HCT116 (cell line): Measurements from ENCODE around the gene CHRDL1. TPM values are rescaled to one million over a fixed set of nuclear protein-coding genes. Genes with fewer than 3 reads are reported as not detected.

Experiments used
- ATAC-seq: fragments of 200-7000 bp; cut with Tn5 transposase; 2 replicates; pipeline ENCODE4 v1.9.1; 2020; ENCODE audit warnings: mild to moderate bottlenecking, moderate library complexity
- BruUV-seq: library from RNA; stranded (reverse); fragments of 400-500 nt; replicated peaks from 2 replicates; lab custom pipeline; 2021; lab: Mats Ljungman, UMichigan
- CTCF ChIA-PET: fragments of 300-600 bp; sonication (Branson Sonifier 250); formaldehyde crosslinking; loops from one replicate; lab custom pipeline; 2021; ENCODE audit warnings: antibody characterized with exemption; lab: Charles Lee
- POLR2A ChIA-PET: fragments of 300-600, 350-600 bp; sonication (Branson Sonifier 250); formaldehyde crosslinking; loops from one replicate; lab custom pipeline; 2021; ENCODE audit warnings: antibody characterized with exemption; lab: Charles Lee
- RAD21 ChIA-PET, 2 experiments: fragments of 300-600 bp; sonication (Branson Sonifier 250); formaldehyde crosslinking; loops; one replicate each; lab custom pipeline; 2023; ENCODE audit warnings: low total read pairs in 2 of 2; ENCODE audit not compliant: uncharacterized antibody in 2 of 2, unreplicated experiment in 2 of 2, low non-redundant PET in 1 of 2; lab: Charles Lee
- DNase-seq: peaks from one replicate; pipeline ENCODE4 v3.0.0-alpha.2; 2010; ENCODE audit warnings: low read depth, low spot score
- H2AFZ ChIP-seq: fragments of 200-600 bp; shearing (Covaris generic), sonication (generic); 2 replicates; pipeline ENCODE4 v1.6.1; 2017; ENCODE audit warnings: low read depth, mixed run types, mixed read lengths, antibody characterized with exemption, low read length; ENCODE audit not compliant: poor library complexity, severe bottlenecking
- H3K27ac ChIP-seq: 2 replicates; pipeline ENCODE4 v1.5.1; 2012; ENCODE audit warnings: low read depth, low read length
- H3K27me3 ChIP-seq: fragments of 200-600 bp; sonication (generic); 2 replicates; pipeline ENCODE4 v1.6.1; 2016; ENCODE audit warnings: mixed run types, low read length, mixed read lengths; ENCODE audit not compliant: insufficient read depth
- H3K36me3 ChIP-seq, 2 experiments: fragments of 200-500 bp in 1 of 2; fragments of 200-600 bp in 1 of 2; sonication (Bioruptor generic) in 1 of 2; sonication (generic) in 1 of 2; 2 replicates each; pipeline versions ENCODE4 v1.5.1 to v1.6.1; 2014 to 2016; ENCODE audit warnings: low read length in 2 of 2, inconsistent platforms in 1 of 2, mixed read lengths in 1 of 2, mixed run types in 1 of 2; ENCODE audit not compliant: insufficient read depth in 2 of 2, control insufficient read depth in 1 of 2
- H3K4me1 ChIP-seq, 2 experiments: fragments of 200-600 bp in 1 of 2; sonication (generic) in 1 of 2; 2 replicates each; pipeline versions ENCODE4 v1.5.1 to v1.6.1; 2012 to 2017; ENCODE audit warnings: low read length in 2 of 2, inconsistent platforms in 1 of 2, mild to moderate bottlenecking in 1 of 2, mixed read lengths in 1 of 2, mixed run types in 1 of 2, moderate library complexity in 1 of 2; ENCODE audit not compliant: insufficient read depth in 2 of 2, control insufficient read depth in 1 of 2
- H3K4me2 ChIP-seq: fragments of 200-600 bp; sonication (generic); 2 replicates; pipeline ENCODE4 v1.6.1; 2017; ENCODE audit warnings: mixed run types, low read length, mixed read lengths
- H3K4me3 ChIP-seq, 2 experiments: fragments of 200-600 bp in 1 of 2; sonication (generic) in 1 of 2; replicated peaks in 1 of 2; 2 replicates each; pipeline ENCODE4 v1.5.1; 2011 to 2016; ENCODE audit warnings: low read length in 2 of 2, control low read depth in 1 of 2, low read depth in 1 of 2, mild to moderate bottlenecking in 1 of 2, mixed read lengths in 1 of 2, mixed run types in 1 of 2
- H3K79me2 ChIP-seq: fragments of 200-600 bp; sonication (generic); 2 replicates; pipeline ENCODE4 v1.6.1; 2017; ENCODE audit warnings: mild to moderate bottlenecking, mixed run types, low read length, moderate library complexity, mixed read lengths; ENCODE audit not compliant: insufficient read depth
- H3K9ac ChIP-seq: fragments of 200-600 bp; sonication (generic); 2 replicates; pipeline ENCODE4 v1.6.1; 2016; ENCODE audit warnings: low read length, mixed read lengths
- H3K9me2 ChIP-seq: fragments of 200-600 bp; sonication (generic), shearing (Covaris generic); 2 replicates; pipeline ENCODE4 v1.6.1; 2017; ENCODE audit warnings: mixed run types, mild to moderate bottlenecking, moderate library complexity; ENCODE audit not compliant: insufficient read depth
- H3K9me3 ChIP-seq, 2 experiments: fragments of 200-500 bp in 1 of 2; fragments of 200-600 bp in 1 of 2; sonication (Bioruptor generic) in 1 of 2; sonication (generic) in 1 of 2; 2 replicates each; pipeline ENCODE4 v1.6.1; 2014 to 2017; ENCODE audit warnings: low read length in 2 of 2, mixed read lengths in 2 of 2, inconsistent platforms in 1 of 2, low read depth in 1 of 2, mild to moderate bottlenecking in 1 of 2, mixed run types in 1 of 2, moderate library complexity in 1 of 2; ENCODE audit not compliant: control insufficient read depth in 1 of 2, insufficient read depth in 1 of 2
- H4K20me1 ChIP-seq: fragments of 200-600 bp; sonication (generic), shearing (Covaris generic); 2 replicates; pipeline ENCODE4 v1.6.1; 2017; ENCODE audit warnings: mixed run types, mild to moderate bottlenecking, moderate library complexity; ENCODE audit not compliant: insufficient read depth
- CBX3 ChIP-seq: IDR thresholded peaks from 2 replicates; pipeline ENCODE4 v1.6.1; 2012; ENCODE audit warnings: low read depth
- EGR1 ChIP-seq: IDR thresholded peaks from 2 replicates; pipeline ENCODE4 v1.6.1; 2012; ENCODE audit warnings: low read depth
- EZH2 ChIP-seq: fragments of 200-600 bp; sonication (generic); IDR thresholded peaks from 2 replicates; pipeline ENCODE4 v1.6.1; 2017; ENCODE audit warnings: antibody characterized with exemption, mixed run types
- FOSL1 ChIP-seq: IDR thresholded peaks from 2 replicates; pipeline ENCODE4 v1.6.1; 2012; ENCODE audit warnings: low read depth
- JUND ChIP-seq: IDR thresholded peaks from 2 replicates; pipeline ENCODE4 v1.6.1; 2012
- POLR2AphosphoS5 ChIP-seq: IDR thresholded peaks from 2 replicates; pipeline ENCODE4 v1.6.1; 2011; ENCODE audit warnings: mild to moderate bottlenecking, low read depth, low read length, moderate library complexity
- RAD21 ChIP-seq: IDR thresholded peaks from 2 replicates; pipeline ENCODE4 v1.6.1; 2012; ENCODE audit warnings: low read depth, mild to moderate bottlenecking
- SIN3A ChIP-seq: IDR thresholded peaks from 2 replicates; pipeline ENCODE4 v1.6.1; 2012; ENCODE audit warnings: low read depth
- SP1 ChIP-seq: IDR thresholded peaks from 2 replicates; pipeline ENCODE4 v1.6.1; 2012; ENCODE audit warnings: low read depth
- TCF7L2 ChIP-seq: IDR thresholded peaks from 2 replicates; pipeline ENCODE4 v1.7.0; 2011; ENCODE audit warnings: borderline replicate concordance, inconsistent platforms; ENCODE audit not compliant: insufficient read depth, insufficient read length; ENCODE audit errors: extremely low read depth
- YY1 ChIP-seq: IDR thresholded peaks from 2 replicates; pipeline ENCODE4 v1.6.1; 2011; ENCODE audit warnings: low read length, low read depth, moderate library complexity, mild to moderate bottlenecking; ENCODE audit not compliant: insufficient replicate concordance; ENCODE audit errors: extremely low read depth
- intact Hi-C: fragments of 100-400 bp; cut with micrococcal nuclease; formaldehyde crosslinking; loops from 2 replicates; pipeline ENCODE4 v1.10.0; 2022
- total RNA-seq: library from RNA; stranded (reverse); gene quantifications from one replicate; pipeline ENCODE4 v1.2.1, GENCODE V29; 2021; ENCODE audit not compliant: unreplicated experiment
- TF ChIP-seq, protein P1 (sequence below): IDR thresholded peaks from 2 replicates; pipeline ENCODE4 v1.6.1; 2011; ENCODE audit warnings: mild to moderate bottlenecking, low read length, moderate library complexity; ENCODE audit not compliant: insufficient replicate concordance; ENCODE audit errors: extremely low read depth
- TF ChIP-seq, protein P2 (sequence below): IDR thresholded peaks from 2 replicates; pipeline ENCODE4 v1.6.1; 2012
- TF ChIP-seq, protein P3 (sequence below), 3 experiments: fragments of 200-600 bp in 1 of 3; sonication (generic) in 1 of 3; IDR thresholded peaks in 2 of 3; conservative IDR thresholded peaks in 1 of 3; 2 replicates each; pipeline ENCODE4 v1.5.1; 2012 to 2017; ENCODE audit warnings: low read depth in 2 of 3, low read length in 2 of 3, antibody characterized with exemption in 1 of 3, borderline replicate concordance in 1 of 3, control low read depth in 1 of 3, mild to moderate bottlenecking in 1 of 3, mixed read lengths in 1 of 3, mixed run types in 1 of 3, moderate library complexity in 1 of 3; ENCODE audit not compliant: insufficient read depth in 1 of 3

CHRDL1 gene
- total RNA-seq, 1 experiment from 2014 or later = 0.05 TPM

DNA sequence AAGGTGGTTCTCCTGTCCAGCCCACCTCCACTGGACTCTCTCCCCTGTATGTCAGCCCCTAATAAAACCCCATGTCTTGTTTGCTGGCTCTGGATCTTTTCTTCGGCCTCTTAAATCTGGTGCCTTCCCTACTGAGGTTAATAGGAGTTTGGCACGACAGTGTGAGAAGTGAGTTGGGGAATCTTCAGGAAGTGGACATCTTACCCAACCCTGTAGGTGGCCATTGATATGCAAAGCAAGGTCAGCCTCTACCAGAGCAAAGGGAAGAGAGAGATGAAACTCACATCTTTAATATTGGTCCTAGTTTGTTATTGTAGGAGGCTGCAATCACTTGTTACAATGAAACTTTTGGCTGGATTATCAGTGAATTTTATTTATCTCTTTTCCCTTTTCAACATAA lies 111.7 kb downstream of the CHRDL1 start:
- RAD21 ChIA-PET = no interaction called here
- POLR2A ChIA-PET = no interaction called here
- no peaks in the 10 kb centered on the region for H3K36me3 ChIP-seq
- intact Hi-C loops = no loop called here
- no peaks in the 10 kb centered on the region for H4K20me1 ChIP-seq
- no peak for DNase-seq
- BruUV-seq = no TSS peak
- H3K9me2 ChIP-seq = no peaks in the 10 kb centered on the region
- no peak overlapping the region for H2AFZ ChIP-seq
- no peak overlapping the region for H3K27ac ChIP-seq
- H3K4me2 ChIP-seq = no peak overlapping the region
- ATAC-seq = no peak
- no peak overlapping the region for H3K9ac ChIP-seq
- CTCF ChIA-PET = no interaction called here
- H3K27me3 ChIP-seq = no peaks in the 10 kb centered on the region
- H3K9me3 ChIP-seq = no peaks in the 10 kb centered on the region
- no peaks in the 10 kb centered on the region for H3K4me1 ChIP-seq
- TF ChIP-seq TCF7L2 (no peak), SP1 (no peak), SIN3A (no peak), FOSL1 (no peak)
- TF ChIP-seq, protein P1, sequence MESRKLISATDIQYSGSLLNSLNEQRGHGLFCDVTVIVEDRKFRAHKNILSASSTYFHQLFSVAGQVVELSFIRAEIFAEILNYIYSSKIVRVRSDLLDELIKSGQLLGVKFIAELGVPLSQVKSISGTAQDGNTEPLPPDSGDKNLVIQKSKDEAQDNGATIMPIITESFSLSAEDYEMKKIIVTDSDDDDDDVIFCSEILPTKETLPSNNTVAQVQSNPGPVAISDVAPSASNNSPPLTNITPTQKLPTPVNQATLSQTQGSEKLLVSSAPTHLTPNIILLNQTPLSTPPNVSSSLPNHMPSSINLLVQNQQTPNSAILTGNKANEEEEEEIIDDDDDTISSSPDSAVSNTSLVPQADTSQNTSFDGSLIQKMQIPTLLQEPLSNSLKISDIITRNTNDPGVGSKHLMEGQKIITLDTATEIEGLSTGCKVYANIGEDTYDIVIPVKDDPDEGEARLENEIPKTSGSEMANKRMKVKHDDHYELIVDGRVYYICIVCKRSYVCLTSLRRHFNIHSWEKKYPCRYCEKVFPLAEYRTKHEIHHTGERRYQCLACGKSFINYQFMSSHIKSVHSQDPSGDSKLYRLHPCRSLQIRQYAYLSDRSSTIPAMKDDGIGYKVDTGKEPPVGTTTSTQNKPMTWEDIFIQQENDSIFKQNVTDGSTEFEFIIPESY = no peak
- H3K4me3 ChIP-seq = no peak overlapping the region
- no peaks in the 10 kb centered on the region for H3K79me2 ChIP-seq

DNA sequence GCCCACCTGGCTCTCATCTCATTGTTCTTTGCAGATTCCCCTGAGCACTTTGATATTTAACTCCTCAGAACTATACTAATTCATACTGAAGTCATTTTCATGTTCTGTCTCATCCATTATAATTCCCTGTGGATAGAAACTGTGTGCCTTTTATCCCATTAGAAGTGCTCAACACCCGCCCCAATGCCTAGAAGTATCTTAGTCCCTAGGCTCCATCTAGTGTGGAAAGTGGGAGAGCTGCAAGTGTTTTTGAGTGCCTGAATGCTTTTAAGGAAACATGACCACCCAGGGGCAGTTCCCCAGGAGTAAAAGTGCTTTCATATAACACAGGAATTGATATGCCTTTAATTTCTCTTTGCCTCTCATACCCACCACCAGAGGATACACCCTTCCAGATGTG lies 117.0 kb downstream of the CHRDL1 start:
- ChIA-PET RAD21 (no interaction called here), CTCF (interaction anchor here (1.2 kb wide), 1 partner anchor 168 kb away, joined by 4 read pairs; no protein-coding TSS in a partner anchor)
- TF ChIP-seq TCF7L2 (no peak), YY1 (no peak), POLR2AphosphoS5 (no peak), EGR1 (no peak), RAD21 (no peak), JUND (no peak), EZH2 (no peak), CBX3 (no peak)
- TF ChIP-seq, protein P2, sequence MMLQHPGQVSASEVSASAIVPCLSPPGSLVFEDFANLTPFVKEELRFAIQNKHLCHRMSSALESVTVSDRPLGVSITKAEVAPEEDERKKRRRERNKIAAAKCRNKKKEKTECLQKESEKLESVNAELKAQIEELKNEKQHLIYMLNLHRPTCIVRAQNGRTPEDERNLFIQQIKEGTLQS = no peak
- TF ChIP-seq, protein P3, sequence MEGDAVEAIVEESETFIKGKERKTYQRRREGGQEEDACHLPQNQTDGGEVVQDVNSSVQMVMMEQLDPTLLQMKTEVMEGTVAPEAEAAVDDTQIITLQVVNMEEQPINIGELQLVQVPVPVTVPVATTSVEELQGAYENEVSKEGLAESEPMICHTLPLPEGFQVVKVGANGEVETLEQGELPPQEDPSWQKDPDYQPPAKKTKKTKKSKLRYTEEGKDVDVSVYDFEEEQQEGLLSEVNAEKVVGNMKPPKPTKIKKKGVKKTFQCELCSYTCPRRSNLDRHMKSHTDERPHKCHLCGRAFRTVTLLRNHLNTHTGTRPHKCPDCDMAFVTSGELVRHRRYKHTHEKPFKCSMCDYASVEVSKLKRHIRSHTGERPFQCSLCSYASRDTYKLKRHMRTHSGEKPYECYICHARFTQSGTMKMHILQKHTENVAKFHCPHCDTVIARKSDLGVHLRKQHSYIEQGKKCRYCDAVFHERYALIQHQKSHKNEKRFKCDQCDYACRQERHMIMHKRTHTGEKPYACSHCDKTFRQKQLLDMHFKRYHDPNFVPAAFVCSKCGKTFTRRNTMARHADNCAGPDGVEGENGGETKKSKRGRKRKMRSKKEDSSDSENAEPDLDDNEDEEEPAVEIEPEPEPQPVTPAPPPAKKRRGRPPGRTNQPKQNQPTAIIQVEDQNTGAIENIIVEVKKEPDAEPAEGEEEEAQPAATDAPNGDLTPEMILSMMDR (IDR thresholded peaks at IDR 0.05 in 2 of 3, conservative IDR thresholded peaks at IDR 0.05 in 1 of 3; ENCODE audit: borderline replicate concordance in 1 of 3, insufficient read depth in 1 of 3, low read depth in 2 of 3, low read length in 2 of 3) = no peak
- TF ChIP-seq, protein P1 = no peak

More for the DNA sequence above, 117.0 kb downstream of the CHRDL1 start:
- intact Hi-C loops = no loop called here
- Histone ChIP-seq H3K27ac (no peak overlapping the region), H2AFZ (no peak overlapping the region), H4K20me1 (no peaks in the 10 kb centered on the region), H3K4me2 (no peak overlapping the region), H3K9me3 (no peaks in the 10 kb centered on the region), H3K79me2 (no peaks in the 10 kb centered on the region), H3K36me3 (no peaks in the 10 kb centered on the region), H3K9me2 (no peaks in the 10 kb centered on the region), H3K4me3 (no peak overlapping the region), H3K27me3 (peaks cover 9% of the 10 kb centered on the region), H3K4me1 (no peaks in the 10 kb centered on the region), H3K9ac (no peak overlapping the region)
- ATAC-seq (no peak), DNase-seq (no peak)
- POLR2A ChIA-PET = no interaction called here
- BruUV-seq = no TSS peak
